ENCODE results near the gene GCNT2.
"Not testable (repeated sequence)": the region's sequence is repeated elsewhere in the genome, so short reads cannot be mapped to it uniquely, and the experiment has no call there.

Gene GCNT2

DNA sequence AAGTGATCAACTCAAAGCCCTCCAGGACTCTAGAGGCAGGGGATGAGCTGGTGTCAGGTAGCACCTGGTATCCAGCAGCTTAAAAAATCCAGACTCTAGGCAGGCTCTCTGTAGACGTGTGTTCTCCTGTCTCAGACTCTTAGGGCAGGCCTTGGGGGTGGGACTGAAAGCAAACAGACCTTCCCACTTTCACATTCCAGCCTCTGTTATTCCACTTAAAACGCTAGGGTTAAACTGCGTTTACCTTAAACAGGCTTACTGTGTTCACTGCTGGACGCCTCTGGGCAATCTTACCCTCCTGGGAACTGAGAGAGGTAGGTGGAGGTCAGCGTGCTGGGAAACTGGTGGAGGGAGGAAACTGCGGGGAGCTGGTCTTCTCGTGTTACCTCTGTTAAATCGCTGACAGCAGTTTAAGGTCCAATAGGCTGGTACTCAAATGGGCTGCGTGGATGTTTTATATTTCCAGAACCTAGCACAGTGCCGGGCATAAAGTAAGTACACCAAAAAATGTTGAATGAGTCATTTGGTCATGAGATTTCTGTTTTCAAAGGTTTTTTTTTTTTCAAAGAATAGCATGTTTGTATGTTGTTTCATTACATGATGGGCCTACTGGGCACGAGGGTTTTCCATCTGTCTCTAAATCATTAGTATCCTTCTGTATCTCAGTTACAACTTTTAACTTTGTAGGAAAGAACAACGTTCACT, at the start of gene GCNT2:
GCNT2 (plus strand) TSS at position 248 of the 705 bp plus-strand sequence. CDS start 7,561 bp downstream, outside the sequence.
- peak; percentile 35 for DNase-seq

DNA sequence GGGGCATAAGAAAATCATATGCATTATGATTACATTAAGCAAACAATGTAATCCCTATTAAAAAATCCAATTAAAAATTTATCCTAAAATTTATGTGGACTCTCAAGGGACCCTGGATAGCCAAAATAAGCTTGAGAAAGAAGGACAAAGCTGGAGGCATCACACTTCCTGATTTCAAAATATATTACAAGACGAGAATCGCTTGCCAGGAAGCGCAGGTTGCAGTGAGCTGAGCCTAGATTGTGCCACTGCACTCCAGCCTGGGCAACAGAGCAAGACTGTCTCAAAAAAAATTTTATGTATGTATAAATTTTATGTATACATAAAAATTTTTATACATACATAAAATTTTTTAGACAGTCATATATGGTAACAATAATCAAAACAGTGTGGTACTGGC, 48.5 kb upstream of the GCNT2 start:
- DNase-seq, result no peak

DNA sequence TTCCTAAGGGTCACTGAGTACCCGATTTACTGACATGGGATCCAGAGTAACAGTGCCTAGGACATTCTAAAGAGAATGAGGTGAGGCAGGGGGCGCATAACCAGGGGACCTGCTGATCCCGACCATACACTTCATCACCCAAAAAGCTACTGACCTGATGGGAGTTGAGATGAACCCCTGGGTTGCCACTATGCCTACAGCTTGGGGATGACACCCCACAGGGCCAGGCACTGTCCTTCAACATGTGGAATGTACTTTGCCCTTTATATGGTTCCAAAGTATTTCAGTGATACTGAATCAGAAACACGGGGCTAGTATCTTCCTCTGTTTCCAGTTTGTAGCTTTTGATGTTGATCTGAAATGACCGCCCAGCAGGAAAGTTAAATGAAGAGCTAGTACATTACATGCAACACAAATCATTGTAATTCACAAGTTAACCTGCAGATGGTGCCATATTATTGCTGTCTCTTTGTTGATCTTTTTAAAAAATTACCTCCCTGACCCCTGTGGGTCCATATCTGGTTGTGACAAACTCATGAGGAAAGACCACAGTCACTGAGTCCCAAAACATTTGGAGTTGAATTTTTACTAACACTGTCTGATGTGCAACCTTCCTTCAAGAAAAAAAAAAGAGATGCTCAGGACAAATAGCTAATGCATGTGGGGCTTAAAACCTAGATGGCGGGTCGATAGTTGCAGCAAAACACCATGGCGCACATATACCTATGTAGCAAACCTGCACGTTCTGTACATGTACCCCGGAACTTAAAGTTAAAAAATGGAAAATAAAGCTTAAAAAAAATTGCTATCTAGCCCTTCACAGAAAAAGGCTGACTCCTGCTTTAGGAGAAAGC, 42.7 kb upstream of the GCNT2 start:
- DNase-seq, result peak; percentile 27

DNA sequence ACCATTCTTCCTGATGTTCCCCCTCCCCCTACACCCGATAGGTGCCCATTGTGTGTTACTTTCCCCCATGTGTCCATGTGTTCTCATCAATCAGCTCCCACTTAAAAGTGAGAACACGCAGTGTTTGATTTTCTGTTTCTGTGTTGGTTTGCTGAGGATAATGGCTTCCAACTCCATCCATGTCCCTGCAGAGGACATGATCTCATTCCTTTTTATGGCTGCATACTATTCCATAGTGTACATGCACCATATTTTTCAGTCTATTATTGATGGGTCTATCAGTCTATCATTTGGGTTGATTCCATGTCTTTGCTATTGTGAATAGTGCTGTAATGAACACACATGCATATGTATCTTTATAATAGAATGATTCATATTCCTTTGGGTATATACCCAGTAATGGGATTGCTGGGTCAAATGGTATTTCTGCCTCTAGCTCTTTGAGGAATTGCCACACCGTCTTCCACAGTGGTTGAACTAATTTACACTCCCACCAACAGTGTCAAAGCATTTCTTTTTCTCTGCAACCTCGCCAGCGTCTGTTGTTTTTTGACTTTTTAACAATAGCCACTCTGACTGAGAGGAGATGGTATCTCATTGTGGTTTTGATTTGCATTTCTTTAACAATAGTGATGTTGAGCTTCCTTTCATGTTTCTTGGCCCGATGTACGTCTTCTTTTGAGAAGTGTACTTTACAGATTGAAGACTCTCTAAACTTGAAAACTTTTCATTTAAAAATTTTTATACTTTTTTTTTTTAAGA, 41.0 kb upstream of the GCNT2 start:
- DNase-seq, result no peak

DNA sequence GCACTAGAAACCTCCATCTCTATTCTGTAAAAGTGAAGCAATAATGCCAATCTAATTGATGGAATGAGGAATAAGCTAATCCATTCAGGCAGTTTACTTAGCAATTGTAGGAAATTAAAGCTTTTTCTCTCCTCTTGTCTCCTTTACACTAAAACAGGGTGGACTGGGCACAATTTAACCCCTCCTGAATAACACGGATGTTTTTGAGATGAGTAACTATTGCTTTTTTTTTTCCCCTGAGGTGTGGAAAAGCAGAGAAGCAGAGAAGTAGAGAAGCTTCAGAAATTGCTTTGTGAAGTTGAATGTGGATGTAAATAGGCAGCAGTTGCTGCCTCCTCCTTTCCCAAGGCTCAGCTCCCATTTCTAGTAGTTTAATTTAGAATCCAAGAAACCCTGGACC, 40.0 kb upstream of the GCNT2 start:
- no peak for DNase-seq

DNA sequence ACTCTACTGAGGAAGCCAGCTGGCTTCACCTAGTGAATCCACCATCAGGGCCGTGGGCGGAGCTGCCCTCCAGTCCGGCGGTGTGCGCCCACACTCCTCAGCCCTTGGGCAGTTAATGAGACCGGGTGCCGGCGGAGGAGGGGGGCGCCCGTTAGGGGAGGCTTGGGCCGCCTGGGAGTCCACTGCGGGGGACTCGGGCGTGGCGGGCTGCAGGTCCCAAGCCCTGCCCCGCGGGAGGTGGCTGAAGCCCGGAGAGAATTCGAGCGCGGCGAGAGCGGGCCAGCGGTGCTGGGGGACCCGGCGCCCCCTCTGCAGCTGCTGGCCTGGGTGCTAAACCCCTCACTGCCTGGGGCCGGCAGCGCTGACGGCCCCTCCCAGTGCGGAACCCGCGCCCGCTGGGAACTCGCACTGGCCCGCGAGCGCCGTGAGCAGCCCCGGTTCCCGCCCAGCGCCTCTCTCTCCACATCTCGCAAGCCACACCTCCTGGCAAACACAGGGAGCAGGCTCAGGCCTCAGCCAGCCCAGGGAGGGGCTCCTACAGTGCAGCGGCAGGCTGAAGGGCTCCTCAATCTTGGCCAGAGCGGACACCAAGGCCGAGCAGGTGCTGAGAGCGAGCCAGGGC, 38.4 kb upstream of the GCNT2 start:
- DNase-seq, result no peak

DNA sequence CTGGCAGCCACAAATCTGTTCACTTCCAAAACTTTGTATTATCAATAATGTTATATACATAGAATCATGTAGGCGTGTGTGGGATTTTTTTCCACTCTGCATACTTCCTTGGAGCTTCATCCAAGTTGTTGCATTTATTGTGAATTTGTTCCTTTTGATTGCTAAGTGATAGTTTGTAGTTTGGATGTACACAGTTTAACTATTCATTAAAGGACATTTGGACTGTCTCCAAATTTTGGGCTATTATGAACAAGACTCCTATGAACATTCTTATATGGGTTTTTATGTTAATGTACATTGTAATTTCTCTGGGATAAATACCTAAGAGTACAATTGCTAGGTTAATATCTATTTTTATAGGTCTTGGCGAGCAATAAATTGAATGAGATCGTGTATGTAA, 36.2 kb upstream of the GCNT2 start:
- DNase-seq, result no peak

DNA sequence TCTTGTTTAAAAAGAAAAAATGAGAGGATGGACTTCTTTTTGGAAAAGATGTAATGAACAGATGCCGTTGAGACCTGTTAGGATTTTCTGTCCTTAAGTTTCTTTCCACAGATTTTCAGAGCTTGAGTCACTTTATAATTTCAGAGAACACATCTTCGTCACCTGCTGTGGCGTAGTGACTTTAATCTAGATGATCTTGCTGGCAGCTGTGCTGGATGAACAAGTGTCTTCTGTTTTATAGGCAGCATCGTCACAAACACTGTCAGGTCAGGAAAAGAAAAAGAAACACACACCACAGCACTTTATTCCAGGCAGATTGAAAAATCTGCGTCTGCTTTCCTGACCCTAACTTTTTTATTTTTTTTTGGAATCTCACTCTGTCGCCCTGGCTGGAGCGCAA, 35.7 kb upstream of the GCNT2 start:
- DNase-seq, result no peak

DNA sequence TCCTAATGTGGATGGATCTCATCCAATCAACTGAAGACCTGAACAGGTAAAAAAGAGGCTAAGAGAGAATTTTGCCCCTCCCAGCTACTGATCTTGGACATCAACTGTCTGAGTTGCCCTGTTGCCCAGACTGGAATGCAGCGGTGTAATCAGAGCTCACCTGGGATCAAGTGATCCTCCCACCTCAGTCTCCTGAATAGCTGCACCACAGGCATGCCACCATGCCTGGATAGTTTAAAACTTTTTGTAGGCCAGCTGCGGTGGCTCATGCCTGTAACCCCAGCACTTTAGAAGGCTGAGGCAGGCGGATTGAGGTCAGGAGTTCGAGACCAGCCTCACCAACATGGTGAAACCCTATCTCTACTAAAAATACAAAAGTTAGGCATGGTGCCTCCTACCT, 34.9 kb upstream of the GCNT2 start:
- DNase-seq, result no peak

DNA sequence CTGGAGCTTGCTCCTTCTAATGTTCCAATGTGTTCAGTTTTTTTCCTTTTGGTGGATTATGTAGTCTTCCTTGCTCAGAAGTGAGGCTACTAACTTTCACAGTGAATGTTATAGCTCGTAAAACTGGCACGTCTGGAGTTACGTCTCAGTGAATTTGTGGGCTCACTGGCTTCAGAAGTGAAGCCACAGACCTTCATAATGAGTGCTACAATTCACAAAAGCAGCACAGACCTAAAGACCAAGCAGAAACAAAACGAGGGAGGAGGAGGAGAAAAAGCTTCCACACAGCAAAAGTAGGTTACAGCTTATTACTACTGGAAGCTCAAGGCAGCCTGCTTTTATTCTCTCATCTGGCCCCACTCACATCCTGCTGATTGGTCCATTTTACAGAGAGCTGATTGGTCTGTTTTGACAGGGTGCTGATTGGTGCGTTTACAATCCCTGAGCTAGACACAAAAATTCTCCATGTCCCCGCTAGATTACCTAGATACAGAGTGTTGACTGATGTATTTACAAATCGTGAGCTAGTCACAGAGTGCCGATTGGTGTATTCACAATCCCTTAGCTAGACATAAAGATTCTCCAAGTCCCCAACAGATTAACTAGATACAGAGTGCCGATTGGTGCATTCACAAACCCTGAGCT, 34.1 kb upstream of the GCNT2 start:
- DNase-seq, result not testable (repeated sequence)

DNA sequence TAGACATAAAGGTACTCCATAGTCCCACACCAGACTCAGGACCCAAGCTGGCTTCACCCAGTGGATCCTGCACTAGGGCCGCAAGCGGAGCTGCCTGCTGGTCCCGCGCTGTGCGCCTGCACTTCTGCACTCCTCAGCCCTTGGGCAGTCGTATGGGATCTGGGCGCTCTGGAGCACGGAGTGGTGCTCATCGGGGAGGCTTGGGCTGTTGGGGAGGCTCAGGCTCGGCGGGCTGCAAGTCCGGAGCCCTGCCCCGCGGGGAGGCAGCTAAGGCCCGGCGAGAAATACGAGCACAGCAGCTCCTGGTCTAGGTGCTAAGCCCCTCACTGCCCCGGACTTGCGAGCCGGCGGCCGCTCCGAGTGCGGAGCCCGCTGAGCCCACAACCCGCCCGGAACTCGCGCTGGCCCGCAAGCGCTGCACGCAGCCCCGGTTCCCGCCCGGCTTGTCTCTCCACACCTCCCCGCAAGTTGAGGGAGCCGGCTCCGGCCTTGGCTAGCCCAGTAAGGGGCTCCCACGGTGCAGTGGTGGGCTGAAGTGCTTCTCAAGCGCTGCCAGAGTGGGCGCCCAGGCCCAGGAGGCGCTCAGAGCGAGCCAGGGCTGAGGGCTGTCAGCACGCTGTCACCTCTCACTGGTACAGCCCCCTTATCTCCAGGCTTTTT, 33.4 kb upstream of the GCNT2 start:
- no peak for DNase-seq

DNA sequence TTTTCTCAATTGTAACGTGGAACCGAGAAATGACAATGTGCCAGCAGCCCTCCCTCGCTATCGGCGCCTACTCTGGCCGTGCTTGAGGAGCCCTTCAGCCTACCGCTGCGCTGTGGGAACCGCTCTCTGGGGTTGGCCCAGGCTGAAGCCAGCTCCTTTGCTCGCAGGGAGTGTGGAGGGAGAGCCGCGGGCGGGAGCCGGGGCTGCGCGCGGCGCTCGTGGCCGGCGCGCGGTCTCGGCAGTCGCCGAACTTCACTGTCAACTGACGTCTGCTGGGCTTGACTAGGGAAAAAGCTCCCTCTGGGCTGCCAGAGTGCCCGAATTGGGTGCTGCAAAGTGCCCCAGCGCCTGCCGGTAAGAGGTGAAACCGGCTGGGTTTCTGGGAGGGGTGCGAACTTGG, 29.7 kb upstream of the GCNT2 start:
- no peak for DNase-seq

DNA sequence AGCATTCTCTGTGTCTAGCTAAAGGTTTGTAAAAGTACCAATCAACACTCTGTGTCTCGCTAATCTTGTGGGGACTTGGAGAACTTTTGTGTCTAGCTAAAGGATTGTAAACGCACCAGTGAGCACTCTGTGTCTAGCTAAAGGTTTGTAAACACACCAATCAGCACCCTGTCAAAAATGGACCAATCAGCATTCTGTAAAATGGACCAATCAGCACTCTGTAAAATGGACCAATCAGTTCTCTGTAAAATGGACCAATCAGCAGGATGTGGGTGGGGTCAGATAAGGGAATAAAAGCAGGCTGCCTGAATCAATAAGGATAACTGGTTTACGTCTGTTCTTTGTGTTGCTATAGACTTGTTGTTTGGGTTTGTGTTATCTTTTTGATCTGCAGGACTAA, 29.2 kb upstream of the GCNT2 start:
- DNase-seq, result not testable (repeated sequence)

DNA sequence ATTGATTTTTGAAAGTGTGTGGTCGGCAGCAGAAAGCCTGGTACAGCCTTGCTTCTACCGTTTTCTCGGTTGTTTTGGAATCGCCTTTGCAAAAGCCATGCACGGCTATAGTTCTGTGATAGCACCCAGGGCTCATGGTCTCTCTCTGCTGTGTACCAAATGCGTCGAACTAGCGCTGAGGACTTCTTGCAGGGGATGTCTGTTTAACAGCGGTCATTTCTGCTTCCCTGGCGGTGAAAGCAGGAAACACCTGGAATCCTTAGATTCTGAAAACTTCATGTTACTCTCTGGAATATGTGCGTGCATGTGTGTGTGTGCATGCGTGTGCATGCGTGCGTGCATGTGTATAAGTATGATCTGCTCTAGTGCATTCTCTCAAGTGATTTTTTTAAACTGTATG, 26.1 kb upstream of the GCNT2 start:
- no peak for DNase-seq

DNA sequence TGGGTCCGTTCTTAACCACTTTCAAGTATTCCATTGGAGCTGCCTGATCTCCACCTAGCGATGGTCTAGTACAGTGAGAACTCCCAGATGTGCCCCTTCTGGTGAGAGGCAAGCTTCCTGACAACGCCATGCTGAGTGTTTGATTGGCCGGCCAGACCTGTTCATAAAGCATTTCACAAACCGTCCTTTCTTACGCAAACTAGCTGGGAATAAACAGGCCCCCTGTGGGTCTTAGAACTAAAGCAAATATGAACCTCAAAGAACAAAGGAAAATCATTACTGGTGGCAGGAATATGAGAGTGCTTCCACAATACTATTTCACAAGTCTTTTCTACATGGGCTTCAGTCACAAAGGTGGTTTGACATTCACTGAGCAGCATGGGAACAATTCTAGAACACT, 15.6 kb upstream of the GCNT2 start:
- peak; percentile 39 for DNase-seq

DNA sequence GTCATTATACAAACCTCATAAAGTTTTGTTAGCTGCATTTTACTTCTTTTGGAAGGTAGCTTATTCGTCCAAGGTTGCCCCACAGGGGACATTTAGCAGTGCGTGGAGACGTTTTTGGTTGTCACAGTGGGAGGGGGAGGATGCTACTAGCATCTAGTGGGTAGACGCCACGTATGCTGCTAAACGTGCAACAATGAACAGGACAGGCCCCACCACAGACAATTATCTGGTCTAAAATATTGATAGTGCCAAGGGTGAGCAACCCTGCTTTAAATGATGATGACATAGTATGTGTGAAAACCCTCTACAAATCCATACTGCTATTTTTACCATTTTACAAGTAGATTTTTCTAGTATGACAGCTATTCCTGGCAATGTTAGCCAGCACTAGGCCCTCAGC, 13.9 kb upstream of the GCNT2 start:
- no peak for DNase-seq

DNA sequence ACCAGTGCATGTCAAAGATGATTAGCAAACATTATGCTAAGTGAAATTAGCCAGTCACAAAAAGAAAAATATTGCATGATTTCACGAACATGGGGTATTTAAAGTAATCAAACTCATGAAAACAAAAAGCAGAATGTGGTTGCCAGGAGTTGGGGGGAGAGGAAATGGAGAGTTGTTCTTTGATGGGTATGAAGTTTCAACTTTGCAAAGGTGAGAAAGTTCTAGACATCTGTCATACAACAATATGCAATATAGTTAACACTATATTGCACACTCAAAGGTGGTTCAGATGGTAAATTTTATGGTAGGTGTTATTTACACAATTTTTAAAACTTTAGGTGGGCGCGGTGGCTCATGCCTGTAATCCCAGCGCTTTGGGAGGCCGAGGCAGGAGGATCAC, 13.4 kb upstream of the GCNT2 start:
- no peak for DNase-seq

DNA sequence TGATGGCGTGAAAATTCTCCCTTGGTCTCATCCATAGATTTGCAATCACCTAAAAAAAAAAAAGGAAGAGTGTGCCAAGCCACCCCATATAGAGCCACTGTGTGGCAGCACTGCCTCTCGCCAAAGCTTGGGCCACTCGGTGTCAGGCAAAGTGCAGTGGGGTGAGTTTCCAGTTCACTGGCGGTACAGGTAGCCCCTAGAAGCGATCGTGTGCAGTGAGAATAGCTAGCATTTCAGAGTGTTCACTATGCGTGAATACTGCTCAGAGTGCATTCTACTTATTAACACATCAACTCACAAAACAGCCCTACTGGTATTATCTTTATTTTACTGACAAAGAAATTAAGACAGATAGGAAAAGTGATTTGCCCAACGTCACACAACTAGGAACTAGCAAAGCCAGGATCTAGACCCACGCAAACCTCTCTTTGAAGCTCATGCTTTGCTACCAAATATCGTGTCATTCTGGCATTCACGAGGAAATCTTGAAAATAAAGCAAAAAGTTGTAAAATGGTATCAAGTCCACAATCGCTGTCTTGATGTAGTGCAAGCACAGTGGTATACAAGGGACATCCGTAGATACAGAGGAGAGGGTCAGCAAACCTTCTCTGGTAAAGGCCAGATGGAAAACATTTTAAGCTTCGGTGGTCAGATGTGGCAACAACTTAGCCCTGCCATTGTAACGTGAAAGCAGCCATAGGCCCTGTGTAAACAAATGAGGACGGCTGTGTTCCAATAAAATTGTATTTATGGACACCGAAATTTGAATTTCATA, 10.4 kb upstream of the GCNT2 start:
- peak; percentile 30 for DNase-seq

DNA sequence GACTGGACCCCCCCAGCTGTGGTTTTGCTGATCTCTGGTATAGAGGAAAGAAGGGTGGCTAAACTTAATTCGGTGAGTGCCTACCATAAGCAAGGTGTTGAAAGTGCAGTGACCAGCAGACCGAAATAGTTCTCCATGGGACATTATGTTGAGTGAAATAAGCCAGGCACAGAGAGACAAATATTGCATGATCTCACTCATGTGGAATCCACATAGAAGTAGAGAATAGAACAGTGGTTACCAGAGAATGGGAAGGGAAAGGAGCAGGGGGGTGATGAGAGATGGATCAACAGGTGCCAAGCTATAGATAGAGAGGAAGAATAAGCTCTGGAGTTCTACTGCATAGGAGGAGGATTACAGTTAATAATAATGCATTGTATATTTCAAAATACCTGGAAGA, 9.7 kb upstream of the GCNT2 start:
- DNase-seq, result no peak

DNA sequence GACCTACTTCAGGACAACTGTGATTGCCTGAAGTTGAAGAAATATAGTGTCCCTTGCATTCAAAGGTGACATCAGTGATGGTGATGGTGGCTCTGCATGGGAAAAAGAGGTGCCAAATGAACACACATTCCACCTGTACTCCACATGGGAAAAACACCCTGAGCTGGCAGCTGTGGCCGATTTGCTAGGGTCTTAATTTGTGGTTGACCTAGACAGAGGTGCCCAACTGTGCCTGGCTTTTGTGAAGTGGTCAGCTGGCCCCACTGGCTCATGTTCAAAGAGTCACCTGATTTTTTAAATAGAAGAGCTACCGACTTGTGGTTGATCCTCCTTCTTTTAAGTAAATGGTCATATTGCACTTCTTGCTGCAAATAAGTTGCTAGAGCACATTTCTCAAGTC, 7.6 kb upstream of the GCNT2 start:
- DNase-seq, result no peak

DNA sequence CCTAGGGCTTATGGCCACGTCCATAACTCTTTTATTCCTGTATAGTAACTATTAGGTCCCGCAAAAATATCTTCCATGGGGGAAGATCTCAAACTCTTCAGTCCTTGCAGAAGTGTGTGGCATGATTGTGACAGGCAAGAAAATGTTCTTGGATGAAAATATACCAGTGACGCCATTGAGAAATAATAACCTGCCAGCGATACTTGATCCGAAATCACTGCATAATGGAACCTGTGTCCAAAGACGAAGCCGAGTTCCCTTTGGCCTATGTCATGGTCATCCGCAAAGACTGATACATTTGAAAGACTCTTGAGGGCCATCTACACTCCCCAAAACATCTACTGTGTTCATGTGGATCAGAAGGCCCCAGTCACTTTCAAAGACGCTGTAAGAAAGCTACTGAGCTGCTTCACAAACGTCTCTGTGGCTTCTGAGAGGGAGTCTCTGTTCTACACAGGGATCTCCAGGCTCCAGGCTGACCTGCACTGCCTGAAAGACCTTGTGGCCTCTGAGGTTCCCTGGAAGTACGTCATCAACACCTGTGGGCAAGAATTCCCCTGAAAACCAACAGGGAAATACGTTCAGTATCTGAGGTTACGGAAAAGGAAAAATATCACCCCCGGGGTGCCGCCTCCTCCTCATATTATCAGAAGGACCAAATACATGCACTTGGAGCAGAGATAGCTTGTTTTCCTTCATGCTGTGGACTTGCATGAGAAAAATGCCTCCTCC, 6.9 kb upstream of the GCNT2 start:
- no peak for DNase-seq
